CD4-positive, alpha-beta T cell (primary cell): ENCODE measurements around the gene FA2H. TPM values are rescaled to one million over a fixed set of nuclear protein-coding genes. Genes with fewer than 3 reads are reported as not detected.
"Not testable (repeated sequence)": the region's sequence is repeated elsewhere in the genome, so short reads cannot be mapped to it uniquely, and the experiment has no call there.

Source experiments
- ATAC-seq: fragments of 200-7000 bp; cut with Tn5 transposase; one replicate; pipeline ENCODE4 v1.10.0; 2022; ENCODE audit warnings: mild to moderate bottlenecking; ENCODE audit not compliant: poor library complexity
- CTCF ChIA-PET: fragments of 350-600 bp; sonication (Branson Sonifier 250); formaldehyde crosslinking; loops from one replicate; lab custom pipeline; 2021; ENCODE audit warnings: antibody characterized with exemption, inconsistent platforms; lab: Charles Lee
- POLR2A ChIA-PET: fragments of 350-600 bp; sonication (Branson Sonifier 250); formaldehyde crosslinking; loops from one replicate; lab custom pipeline; 2021; ENCODE audit warnings: antibody characterized with exemption, inconsistent platforms; lab: Charles Lee
- DNase-seq, 14 experiments: peaks; one replicate each; pipeline ENCODE4 v3.0.0-alpha.2; 2013 to 2020; ENCODE audit warnings: mixed read lengths in 2 of 14
- H3K27ac ChIP-seq, 2 donors: one replicate each; pipeline versions ENCODE4 v1.5.1 to v1.7.0; 2013; ENCODE audit warnings: low read length in 2 of 2, low read depth in 1 of 2, mild to moderate bottlenecking in 1 of 2
- H3K27me3 ChIP-seq, 2 experiments: 1 replicate in 1 of 2; 2 replicates in 1 of 2; pipeline versions ENCODE4 v1.6.1 to v1.7.0; 2013; ENCODE audit warnings: low read length in 2 of 2, control low read depth in 1 of 2, mild to moderate bottlenecking in 1 of 2, moderate library complexity in 1 of 2; ENCODE audit not compliant: insufficient read depth in 2 of 2, control insufficient read depth in 1 of 2
- H3K36me3 ChIP-seq: one replicate; pipeline ENCODE4 v1.6.1; 2013; ENCODE audit warnings: low read length, control low read depth; ENCODE audit not compliant: insufficient read depth
- H3K4me1 ChIP-seq: one replicate; pipeline ENCODE4 v1.6.1; 2013; ENCODE audit warnings: low read length, control low read depth; ENCODE audit not compliant: insufficient read depth
- H3K4me3 ChIP-seq: one replicate; pipeline ENCODE4 v1.5.1; 2013; ENCODE audit warnings: mild to moderate bottlenecking, low read length, moderate library complexity
- H3K9me3 ChIP-seq, 2 experiments: 1 replicate in 1 of 2; 2 replicates in 1 of 2; pipeline versions ENCODE4 v1.6.1 to v1.7.0; 2013; ENCODE audit warnings: low read length in 2 of 2, mild to moderate bottlenecking in 2 of 2, control low read depth in 1 of 2, moderate library complexity in 1 of 2; ENCODE audit not compliant: control insufficient read depth in 1 of 2, insufficient read depth in 1 of 2
- H3K27ac Mint-ChIP-seq: one replicate; pipeline ENCODE4 v1.8.0; 2020; ENCODE audit warnings: mixed read lengths
- H3K27me3 Mint-ChIP-seq: one replicate; pipeline ENCODE4 v1.8.0; 2021; ENCODE audit warnings: mixed read lengths
- H3K36me3 Mint-ChIP-seq: one replicate; pipeline ENCODE4 v1.8.0; 2021; ENCODE audit warnings: low read depth, mixed read lengths
- H3K4me1 Mint-ChIP-seq: one replicate; pipeline ENCODE4 v1.8.0; 2021; ENCODE audit warnings: low read depth, mixed read lengths
- H3K4me3 Mint-ChIP-seq: one replicate; pipeline ENCODE4 v1.8.0; 2020; ENCODE audit warnings: mild to moderate bottlenecking, mixed read lengths
- H3K9me3 Mint-ChIP-seq: one replicate; pipeline ENCODE4 v1.8.0; 2020; ENCODE audit warnings: mixed read lengths
- CTCF ChIP-seq: fragments of 200-600 bp; IDR thresholded peaks from one replicate; pipeline ENCODE4 v1.8.0; 2022; ENCODE audit warnings: antibody characterized with exemption, mild to moderate bottlenecking
- intact Hi-C, 2 experiments: fragments of 100-400 bp; cut with DNase I in 1 of 2; cut with micrococcal nuclease in 1 of 2; formaldehyde crosslinking; loops; one replicate each; pipeline versions ENCODE4 v1.15.1 to v1.9.0; 2023 to 2025; cut with DNase I, micrococcal nuclease
- total RNA-seq, 174 experiments: library from RNA in 2 of 174; stranded (reverse) in 2 of 174; gene quantifications; one replicate each; pipeline ENCODE4 v1.2.3 and lab custom pipeline; 2021 to 2026

FA2H gene
- total RNA-seq, 2 experiments from 2014 or later, result not detected

- Histone ChIP-seq H3K27ac (no peak overlapping the region), H3K4me3 (no peak overlapping the region), H3K27me3 (peaks cover 7 to 13% of the 10 kb centered on the region in 2 experiments), H3K9me3 (no peaks in the 10 kb centered on the region), H3K4me1 (no peaks in the 10 kb centered on the region), H3K36me3 (no peaks in the 10 kb centered on the region)
- Mint-ChIP-seq H3K4me1 (peaks cover under 1% of the 10 kb centered on the region), H3K9me3 (no peaks in the 10 kb centered on the region), H3K36me3 (no peaks in the 10 kb centered on the region), H3K27me3 (peaks cover 33% of the 10 kb centered on the region), H3K4me3 (no peak overlapping the region), H3K27ac (no peak overlapping the region)
- DNase-seq, result no peak
- ATAC-seq, result no peak
- no peak for TF ChIP-seq CTCF
- ChIA-PET CTCF (no interaction called here), POLR2A (no interaction called here)
- intact Hi-C loops, result no loop called here
These were observed 6.4 kb downstream of the FA2H start for GRCh38 chr16:74768239-74768638.

GRCh38 chr16:74767749-74768148 is 6.9 kb downstream of the FA2H start:
- POLR2A ChIA-PET, result no interaction called here
- DNase-seq (no peak), ATAC-seq (no peak)
- TF ChIP-seq CTCF, result no peak
- no peaks in the 10 kb centered on the region for H3K9me3 Mint-ChIP-seq
- Histone ChIP-seq H3K27ac (no peak overlapping the region), H3K4me1 (no peaks in the 10 kb centered on the region), H3K36me3 (no peaks in the 10 kb centered on the region), H3K9me3 (no peaks in the 10 kb centered on the region), H3K27me3 (peaks cover 2 to 11% of the 10 kb centered on the region in 2 experiments), H3K4me3 (no peak overlapping the region)
- no peak overlapping the region for H3K27ac Mint-ChIP-seq
- intact Hi-C loops, result no loop called here
- peaks cover 28% of the 10 kb centered on the region for H3K27me3 Mint-ChIP-seq
- H3K4me3 Mint-ChIP-seq, result no peak overlapping the region
- H3K4me1 Mint-ChIP-seq, result no peaks in the 10 kb centered on the region
- H3K36me3 Mint-ChIP-seq, result no peaks in the 10 kb centered on the region
- CTCF ChIA-PET, result no interaction called here

- Histone ChIP-seq H3K4me3 (no peak overlapping the region), H3K36me3 (no peaks in the 10 kb centered on the region), H3K27ac (no peak overlapping the region), H3K27me3 (peaks cover 0 to 6% of the 10 kb centered on the region in 2 experiments), H3K9me3 (no peaks in the 10 kb centered on the region), H3K4me1 (no peaks in the 10 kb centered on the region)
- intact Hi-C loops, result no loop called here
- no peak for DNase-seq
- no peaks in the 10 kb centered on the region for H3K4me1 Mint-ChIP-seq
- peaks cover 21% of the 10 kb centered on the region for H3K27me3 Mint-ChIP-seq
- ChIA-PET POLR2A (no interaction called here), CTCF (no interaction called here)
- no peak overlapping the region for H3K27ac Mint-ChIP-seq
- H3K4me3 Mint-ChIP-seq, result no peak overlapping the region
- no peak for TF ChIP-seq CTCF
- no peak for ATAC-seq
- H3K36me3 Mint-ChIP-seq, result no peaks in the 10 kb centered on the region
- H3K9me3 Mint-ChIP-seq, result no peaks in the 10 kb centered on the region
These were observed 7.9 kb downstream of the FA2H start for GRCh38 chr16:74766729-74767128.

GRCh38 chr16:74764184-74764583 is 10.4 kb downstream of the FA2H start:
- H3K27me3 ChIP-seq, H3K4me1 Mint-ChIP-seq, ATAC-seq, H3K4me3 ChIP-seq, H3K36me3 Mint-ChIP-seq, H3K27ac ChIP-seq, CTCF ChIA-PET, H3K9me3 ChIP-seq, H3K27ac Mint-ChIP-seq, POLR2A ChIA-PET, H3K36me3 ChIP-seq, intact Hi-C loops, H3K9me3 Mint-ChIP-seq, DNase-seq, H3K4me3 Mint-ChIP-seq, H3K4me1 ChIP-seq: not testable (repeated sequence)
- H3K27me3 Mint-ChIP-seq, result peaks cover 15% of the 10 kb centered on the region
